H9 (cell line): ENCODE measurements around the gene FBXL20. TPM values are rescaled to one million over a fixed set of nuclear protein-coding genes. Genes with fewer than 3 reads are reported as not detected.

ENCODE experiments used
- DNase-seq: peaks from one replicate; pipeline ENCODE4 v3.0.0-alpha.2; 2017
- H2AFZ ChIP-seq: one replicate; pipeline ENCODE4 v1.6.1; 2013; ENCODE audit warnings: mild to moderate bottlenecking, low read length, control low read depth, moderate library complexity
- H2AK5ac ChIP-seq: 2 replicates; pipeline ENCODE4 v1.6.1; 2013; ENCODE audit warnings: low read length, control low read depth, mixed read lengths; ENCODE audit not compliant: insufficient read length
- H2BK120ac ChIP-seq: one replicate; pipeline ENCODE4 v1.6.1; 2013; ENCODE audit warnings: low read depth, mild to moderate bottlenecking, low read length, control low read depth, inconsistent platforms; ENCODE audit not compliant: poor library complexity, severe bottlenecking
- H2BK12ac ChIP-seq: 2 replicates; pipeline ENCODE4 v1.6.1; 2013; ENCODE audit warnings: low read length, control low read depth, mixed read lengths, low read depth; ENCODE audit not compliant: insufficient read length
- H2BK15ac ChIP-seq: 2 replicates; pipeline ENCODE4 v1.6.1; 2013; ENCODE audit warnings: low read depth, low read length, control low read depth
- H2BK20ac ChIP-seq: one replicate; pipeline ENCODE4 v1.6.1; 2013; ENCODE audit warnings: low read depth, mild to moderate bottlenecking, low read length, control low read depth, inconsistent platforms; ENCODE audit not compliant: poor library complexity, severe bottlenecking
- H2BK5ac ChIP-seq: 2 replicates; pipeline ENCODE4 v1.6.1; 2013; ENCODE audit warnings: low read length, control low read depth, mixed read lengths; ENCODE audit not compliant: insufficient read length
- H3K14ac ChIP-seq: 2 replicates; pipeline ENCODE4 v1.6.1; 2013; ENCODE audit warnings: low read length, control low read depth; ENCODE audit not compliant: insufficient read depth
- H3K18ac ChIP-seq: 2 replicates; pipeline ENCODE4 v1.6.1; 2013; ENCODE audit warnings: low read depth, mild to moderate bottlenecking, mixed read lengths, low read length, control low read depth; ENCODE audit not compliant: insufficient read length
- H3K23ac ChIP-seq: 2 replicates; pipeline ENCODE4 v1.6.1; 2013; ENCODE audit warnings: low read length, control low read depth, mixed read lengths, low read depth; ENCODE audit not compliant: insufficient read length
- H3K23me2 ChIP-seq: 2 replicates; pipeline ENCODE4 v1.6.1; 2013; ENCODE audit warnings: low read depth, mild to moderate bottlenecking, mixed read lengths, low read length, control low read depth; ENCODE audit not compliant: insufficient read length, poor library complexity, severe bottlenecking
- H3K27ac ChIP-seq: 2 replicates; pipeline ENCODE4 v1.5.1; 2013; ENCODE audit warnings: low read length, control low read depth, mixed read lengths, low read depth; ENCODE audit not compliant: insufficient read length
- H3K27me3 ChIP-seq: 2 replicates; pipeline ENCODE4 v1.6.1; 2013; ENCODE audit warnings: low read length, control low read depth, inconsistent platforms; ENCODE audit not compliant: insufficient read depth
- H3K4ac ChIP-seq: 2 replicates; pipeline ENCODE4 v1.6.1; 2013; ENCODE audit warnings: low read depth, mild to moderate bottlenecking, control low read depth, inconsistent platforms, low read length, moderate library complexity
- H3K4me1 ChIP-seq: 2 replicates; pipeline ENCODE4 v1.6.1; 2013; ENCODE audit warnings: low read length, control low read depth, inconsistent platforms; ENCODE audit not compliant: insufficient read depth
- H3K4me2 ChIP-seq: 2 replicates; pipeline ENCODE4 v1.6.1; 2013; ENCODE audit warnings: low read length, control low read depth, mixed read lengths; ENCODE audit not compliant: insufficient read length, insufficient read depth
- H3K56ac ChIP-seq: 2 replicates; pipeline ENCODE4 v1.6.1; 2013; ENCODE audit warnings: low read depth, mild to moderate bottlenecking, mixed read lengths, low read length, control low read depth; ENCODE audit not compliant: insufficient read length
- H3K79me1 ChIP-seq: 2 replicates; pipeline ENCODE4 v1.6.1; 2013; ENCODE audit warnings: low read depth, mild to moderate bottlenecking, moderate library complexity, low read length, control low read depth, inconsistent platforms; ENCODE audit not compliant: insufficient read depth, poor library complexity, severe bottlenecking
- H3K79me2 ChIP-seq: 2 replicates; pipeline ENCODE4 v1.6.1; 2013; ENCODE audit warnings: low read length, control low read depth, inconsistent platforms; ENCODE audit not compliant: insufficient read depth
- H3K9ac ChIP-seq: 2 replicates; pipeline ENCODE4 v1.6.1; 2013; ENCODE audit warnings: low read length, control low read depth, mixed read lengths; ENCODE audit not compliant: insufficient read length; ENCODE audit errors: extremely low read depth
- H3K9me3 ChIP-seq: one replicate; pipeline ENCODE4 v1.6.1; 2013; ENCODE audit warnings: low read depth, low read length, inconsistent platforms; ENCODE audit not compliant: control insufficient read depth
- H3T11ph ChIP-seq: one replicate; pipeline ENCODE4 v1.6.1; 2013; ENCODE audit warnings: mild to moderate bottlenecking, low read length, control low read depth, inconsistent platforms
- H4K20me1 ChIP-seq: one replicate; pipeline ENCODE4 v1.6.1; 2013; ENCODE audit not compliant: control insufficient read depth, insufficient read length, insufficient read depth
- H4K5ac ChIP-seq: 2 replicates; pipeline ENCODE4 v1.6.1; 2013; ENCODE audit warnings: low read depth, mild to moderate bottlenecking, mixed read lengths, low read length, control low read depth; ENCODE audit not compliant: insufficient read length
- H4K8ac ChIP-seq: replicated peaks from 2 replicates; pipeline ENCODE4 v1.6.1; 2013; ENCODE audit warnings: low read length, control low read depth, mixed read lengths, low read depth; ENCODE audit not compliant: insufficient read length
- H4K91ac ChIP-seq: 2 replicates; pipeline ENCODE4 v1.6.1; 2013; ENCODE audit warnings: low read depth, mild to moderate bottlenecking, moderate library complexity, mixed read lengths, low read length, control low read depth; ENCODE audit not compliant: insufficient read length
- H3K27ac Mint-ChIP-seq, 3 experiments: 2 replicates in 2 of 3; 3 replicates in 1 of 3; pipeline ENCODE4 v1.8.0; 2020 to 2021; ENCODE audit warnings: mixed read lengths in 3 of 3, mild to moderate bottlenecking in 1 of 3, moderate library complexity in 1 of 3
- H3K27me3 Mint-ChIP-seq: 2 replicates; pipeline ENCODE4 v1.8.0; 2021; ENCODE audit warnings: low read depth, mild to moderate bottlenecking, moderate library complexity, mixed read lengths
- H3K36me3 Mint-ChIP-seq, 3 experiments: 2 replicates in 2 of 3; 3 replicates in 1 of 3; pipeline ENCODE4 v1.8.0; 2020 to 2021; ENCODE audit warnings: low read depth in 3 of 3, mixed read lengths in 3 of 3; ENCODE audit not compliant: insufficient read depth in 1 of 3
- H3K4me1 Mint-ChIP-seq, 2 experiments: 2 replicates each; pipeline ENCODE4 v1.8.0; 2020; ENCODE audit warnings: mixed read lengths in 2 of 2
- H3K4me3 Mint-ChIP-seq, 2 experiments: 2 replicates in 1 of 2; 3 replicates in 1 of 2; pipeline ENCODE4 v1.8.0; 2020 to 2021; ENCODE audit warnings: mild to moderate bottlenecking in 2 of 2, mixed read lengths in 2 of 2, moderate library complexity in 1 of 2
- H3K9me3 Mint-ChIP-seq, 2 experiments: 2 replicates in 1 of 2; 3 replicates in 1 of 2; pipeline ENCODE4 v1.8.0; 2020; ENCODE audit warnings: mild to moderate bottlenecking in 2 of 2, mixed read lengths in 2 of 2, moderate library complexity in 1 of 2
- total RNA-seq: library from RNA; stranded (reverse); gene quantifications from 2 replicates; pipeline ENCODE4 v1.2.1, GENCODE V29; 2021
- TF ChIP-seq, protein P1 (sequence below): fragments of 200-600 bp; sonication (generic); conservative IDR thresholded peaks from 3 replicates; pipeline ENCODE4 v1.8.0; 2021; ENCODE audit warnings: antibody characterized with exemption, mild to moderate bottlenecking

Gene FBXL20
- total RNA-seq, 1 experiment from 2014 or later: 18.4 TPM

DNA sequence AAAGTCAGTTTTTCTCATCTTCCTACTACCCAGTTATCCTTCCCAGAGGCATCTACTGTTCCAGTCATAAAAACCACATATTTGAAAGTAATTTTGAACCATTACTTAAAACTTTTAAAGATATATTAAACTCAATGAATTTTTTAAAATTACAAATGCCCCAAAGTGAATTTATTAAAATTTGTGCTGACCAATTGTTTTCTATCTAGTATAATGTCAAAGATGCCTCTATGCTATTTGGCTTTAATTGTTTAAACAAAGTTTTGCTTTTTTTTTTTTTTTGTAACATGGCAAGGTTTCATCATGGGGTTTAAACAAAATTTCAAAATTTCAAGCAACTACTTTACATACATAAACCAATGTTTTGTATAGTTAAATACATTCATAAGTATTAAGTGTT lies 60.7 kb downstream of the FBXL20 start:
- Mint-ChIP-seq H3K27ac (no peak overlapping the region), H3K27me3 (no peaks in the 10 kb centered on the region), H3K9me3 (peaks cover 12 to 15% of the 10 kb centered on the region in 2 experiments), H3K4me1 (no peaks in the 10 kb centered on the region), H3K4me3 (no peak overlapping the region), H3K36me3 (peaks cover 13 to 29% (median 24%) of the 10 kb centered on the region in 3 experiments)
- H2AK5ac ChIP-seq: no peak overlapping the region
- H2BK120ac ChIP-seq: no peak overlapping the region
- no peak overlapping the region for H2BK15ac ChIP-seq
- H3K4ac ChIP-seq: no peak overlapping the region
- H3K4me1 ChIP-seq: no peaks in the 10 kb centered on the region
- no peak overlapping the region for H2BK20ac ChIP-seq
- no peak overlapping the region for H3K18ac ChIP-seq
- no peak for DNase-seq
- H3K23me2 ChIP-seq: no peaks in the 10 kb centered on the region
- H3K27ac ChIP-seq: no peak overlapping the region
- no peak overlapping the region for H4K5ac ChIP-seq
- TF ChIP-seq, protein P1, sequence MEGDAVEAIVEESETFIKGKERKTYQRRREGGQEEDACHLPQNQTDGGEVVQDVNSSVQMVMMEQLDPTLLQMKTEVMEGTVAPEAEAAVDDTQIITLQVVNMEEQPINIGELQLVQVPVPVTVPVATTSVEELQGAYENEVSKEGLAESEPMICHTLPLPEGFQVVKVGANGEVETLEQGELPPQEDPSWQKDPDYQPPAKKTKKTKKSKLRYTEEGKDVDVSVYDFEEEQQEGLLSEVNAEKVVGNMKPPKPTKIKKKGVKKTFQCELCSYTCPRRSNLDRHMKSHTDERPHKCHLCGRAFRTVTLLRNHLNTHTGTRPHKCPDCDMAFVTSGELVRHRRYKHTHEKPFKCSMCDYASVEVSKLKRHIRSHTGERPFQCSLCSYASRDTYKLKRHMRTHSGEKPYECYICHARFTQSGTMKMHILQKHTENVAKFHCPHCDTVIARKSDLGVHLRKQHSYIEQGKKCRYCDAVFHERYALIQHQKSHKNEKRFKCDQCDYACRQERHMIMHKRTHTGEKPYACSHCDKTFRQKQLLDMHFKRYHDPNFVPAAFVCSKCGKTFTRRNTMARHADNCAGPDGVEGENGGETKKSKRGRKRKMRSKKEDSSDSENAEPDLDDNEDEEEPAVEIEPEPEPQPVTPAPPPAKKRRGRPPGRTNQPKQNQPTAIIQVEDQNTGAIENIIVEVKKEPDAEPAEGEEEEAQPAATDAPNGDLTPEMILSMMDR: no peak
- no peak overlapping the region for H4K91ac ChIP-seq
- no peak overlapping the region for H3K14ac ChIP-seq
- no peak overlapping the region for H3K23ac ChIP-seq
- no peak overlapping the region for H4K8ac ChIP-seq
- H3K9me3 ChIP-seq: no peaks in the 10 kb centered on the region
- H2BK12ac ChIP-seq: no peak overlapping the region
- no peak overlapping the region for H2BK5ac ChIP-seq
- H3K27me3 ChIP-seq: no peaks in the 10 kb centered on the region
- no peaks in the 10 kb centered on the region for H4K20me1 ChIP-seq
- no peak overlapping the region for H3K9ac ChIP-seq
- no peak overlapping the region for H2AFZ ChIP-seq
- H3K79me2 ChIP-seq: no peaks in the 10 kb centered on the region
- H3K4me2 ChIP-seq: no peak overlapping the region
- no peak overlapping the region for H3T11ph ChIP-seq
- H3K56ac ChIP-seq: no peak overlapping the region
- no peaks in the 10 kb centered on the region for H3K79me1 ChIP-seq
